Gastrocnemius medialis (tissue), 4 donors: ENCODE data around the gene DCTN1. TPM values are rescaled to one million over a fixed set of nuclear protein-coding genes. Genes with fewer than 3 reads are reported as not detected.

ENCODE experiments used
- ATAC-seq, 2 donors: fragments of 150-250 bp; one replicate each; pipeline ENCODE4 v1.9.1; 2016
- DNase-seq, 2 donors: peaks; one replicate each; pipeline ENCODE4 v3.0.0-alpha.2; 2019
- H3K27ac ChIP-seq, 4 donors: fragments of 200-600 bp; sonication (generic); 1 replicate in 1 of 4; 2 replicates in 3 of 4; pipeline ENCODE4 v1.5.1; 2016 to 2018; ENCODE audit warnings: mild to moderate bottlenecking in 2 of 4, moderate library complexity in 1 of 4
- H3K27me3 ChIP-seq, 3 donors: fragments of 200-600 bp; sonication (generic) in 2 of 3; 1 replicate in 1 of 3; 2 replicates in 2 of 3; pipeline versions ENCODE4 v1.5.1 to v1.6.0; 2016 to 2019; ENCODE audit warnings: mild to moderate bottlenecking in 1 of 3, moderate library complexity in 1 of 3
- H3K36me3 ChIP-seq, 2 donors: fragments of 200-600 bp; sonication (generic) in 1 of 2; one replicate each; pipeline ENCODE4 v1.5.1; 2017 to 2018
- H3K4me1 ChIP-seq, 2 donors: fragments of 200-600 bp; sonication (generic) in 1 of 2; one replicate each; pipeline ENCODE4 v1.5.1; 2016 to 2017; ENCODE audit warnings: mild to moderate bottlenecking in 2 of 2
- H3K4me3 ChIP-seq, 4 donors: fragments of 200-600 bp; sonication (generic) in 3 of 4; 1 replicate in 1 of 4; 2 replicates in 3 of 4; pipeline ENCODE4 v1.5.1; 2016 to 2019; ENCODE audit warnings: mild to moderate bottlenecking in 2 of 4
- H3K9me3 ChIP-seq, 3 donors: fragments of 200-600 bp; sonication (generic) in 2 of 3; 1 replicate in 1 of 3; 2 replicates in 2 of 3; pipeline ENCODE4 v1.5.1; 2016 to 2019
- CTCF ChIP-seq, 5 experiments: fragments of 450-650 bp in 3 of 5; fragments of 200-600 bp in 2 of 5; sonication (generic) in 2 of 5; IDR thresholded peaks in 4 of 5; conservative IDR thresholded peaks in 1 of 5; 1 replicate in 4 of 5; 2 replicates in 1 of 5; pipeline ENCODE4 v1.5.1; 2016 to 2019; ENCODE audit warnings: antibody characterized with exemption in 5 of 5, mild to moderate bottlenecking in 3 of 5, moderate library complexity in 3 of 5
- POLR2A ChIP-seq, 2 donors: fragments of 450-650 bp; IDR thresholded peaks; one replicate each; pipeline ENCODE4 v1.6.1; 2017; ENCODE audit warnings: antibody characterized with exemption in 2 of 2, mild to moderate bottlenecking in 2 of 2, moderate library complexity in 2 of 2
- in situ Hi-C, 4 donors: fragments of 200-750 bp; cut with MboI; loops; one replicate each; pipeline versions ENCODE4 v1.15.0 to v1.8.0; 2017; ENCODE audit warnings: low sequenced_read_pairs in 4 of 4
- intact Hi-C: fragments of 100-400 bp; cut with DNase I; formaldehyde crosslinking; loops from one replicate; pipeline ENCODE4 v1.15.1; 2023; ENCODE audit warnings: low total_unique reads
- total RNA-seq, 4 donors: library from RNA; depleted of rRNA; stranded (reverse); fragments of >200 nt; gene quantifications; one replicate each; pipeline versions ENCODE4 v1.1.0 to v1.2.3, GENCODE V29; 2016

Gene DCTN1
- total RNA-seq, 4 donors from 2014 or later, result 89.8 to 127 (median 103) TPM

GRCh38 chr2:74373985-74374384, 6.1 kb downstream of the DCTN1 start:
- Histone ChIP-seq H3K4me1 (peaks cover 0 to 11% of the 10 kb centered on the region in 2 donors), H3K36me3 (peaks cover 0 to 45% of the 10 kb centered on the region in 2 donors), H3K9me3 (no peaks in the 10 kb centered on the region), H3K4me3 (peak overlapping the region in 1 of 4 donors; percentile 4), H3K27me3 (no peaks in the 10 kb centered on the region), H3K27ac (peak overlapping the region in 3 of 4 donors; percentile 32 to 59 (median 53))
- in situ Hi-C loops (no loop called here), intact Hi-C loops (no loop called here)
- DNase-seq (no peak), ATAC-seq (no peak)
- no peak for TF ChIP-seq POLR2A (IDR thresholded peaks at IDR 0.05)
- TF ChIP-seq CTCF (IDR thresholded peaks at IDR 0.05 in 4 of 5, conservative IDR thresholded peaks at IDR 0.05 in 1 of 5), result no peak

GRCh38 chr2:74373221-74373676, 6.9 kb downstream of the DCTN1 start:
- Histone ChIP-seq H3K9me3 (no peaks in the 10 kb centered on the region), H3K4me1 (peaks cover 0 to 11% of the 10 kb centered on the region in 2 donors), H3K27ac (peak overlapping the region; percentile 29 to 59 (median 42)), H3K27me3 (no peaks in the 10 kb centered on the region), H3K36me3 (peaks cover 0 to 52% of the 10 kb centered on the region in 2 donors), H3K4me3 (no peak overlapping the region)
- in situ Hi-C loops (no loop called here), intact Hi-C loops (no loop called here)
- DNase-seq (peak; percentile 13 to 39), ATAC-seq (peak; percentile 42 to 68)
- TF ChIP-seq POLR2A (IDR thresholded peaks at IDR 0.05), result no peak
- no peak for TF ChIP-seq CTCF (IDR thresholded peaks at IDR 0.05 in 4 of 5, conservative IDR thresholded peaks at IDR 0.05 in 1 of 5)

GRCh38 chr2:74372674-74373073, 7.4 kb downstream of the DCTN1 start:
- peaks cover 2 to 54% of the 10 kb centered on the region in 2 donors for H3K36me3 ChIP-seq
- H3K4me3 ChIP-seq, result no peak overlapping the region
- no peaks in the 10 kb centered on the region for H3K9me3 ChIP-seq
- H3K27ac ChIP-seq, result peak overlapping the region; percentile 16 to 35 (median 26)
- intact Hi-C loops (no loop called here), in situ Hi-C loops (no loop called here)
- no peak for TF ChIP-seq POLR2A (IDR thresholded peaks at IDR 0.05)
- TF ChIP-seq CTCF (IDR thresholded peaks at IDR 0.05 in 4 of 5, conservative IDR thresholded peaks at IDR 0.05 in 1 of 5), result no peak
- DNase-seq (no peak), ATAC-seq (no peak)
- H3K4me1 ChIP-seq, result peaks cover 0 to 11% of the 10 kb centered on the region in 2 donors
- H3K27me3 ChIP-seq, result no peaks in the 10 kb centered on the region

GRCh38 chr2:74371421-74371820, 8.7 kb downstream of the DCTN1 start:
- TF ChIP-seq CTCF (IDR thresholded peaks at IDR 0.05 in 4 of 5, conservative IDR thresholded peaks at IDR 0.05 in 1 of 5) (no peak), POLR2A (IDR thresholded peaks at IDR 0.05) (no peak)
- intact Hi-C loops, result no loop called here
- ATAC-seq, result no peak
- peaks cover 0 to 11% of the 10 kb centered on the region in 2 donors for H3K4me1 ChIP-seq
- in situ Hi-C loops, result no loop called here
- H3K4me3 ChIP-seq, result no peak overlapping the region
- peaks cover 2 to 55% of the 10 kb centered on the region in 2 donors for H3K36me3 ChIP-seq
- no peaks in the 10 kb centered on the region for H3K27me3 ChIP-seq
- H3K27ac ChIP-seq, result no peak overlapping the region
- no peak for DNase-seq
- H3K9me3 ChIP-seq, result no peaks in the 10 kb centered on the region

GRCh38 chr2:74369976-74370375, 10.1 kb downstream of the DCTN1 start:
- intact Hi-C loops, result no loop called here
- Histone ChIP-seq H3K4me3 (no peak overlapping the region), H3K4me1 (peaks cover 0 to 11% of the 10 kb centered on the region in 2 donors), H3K9me3 (no peaks in the 10 kb centered on the region), H3K36me3 (peaks cover 2 to 65% of the 10 kb centered on the region in 2 donors), H3K27me3 (no peaks in the 10 kb centered on the region), H3K27ac (no peak overlapping the region)
- DNase-seq (no peak), ATAC-seq (no peak)
- in situ Hi-C loops, result no loop called here
- TF ChIP-seq POLR2A (IDR thresholded peaks at IDR 0.05), result no peak
- no peak for TF ChIP-seq CTCF (IDR thresholded peaks at IDR 0.05 in 4 of 5, conservative IDR thresholded peaks at IDR 0.05 in 1 of 5)
